ENCODE measurements around the gene SLC25A42. TPM values are rescaled to one million over a fixed set of nuclear protein-coding genes. Genes with fewer than 3 reads are reported as not detected.

The SLC25A42 gene
- total and polyA plus RNA-seq, 7 donors, result 4.6 to 40.2 (median 21.3) TPM

- Histone ChIP-seq H3K4me3 (no peak overlapping the region), H3K36me3 (ENCODE audit: insufficient read depth in 1 of 2, low read depth in 1 of 2) (peaks cover 0 to 7% of the 10 kb centered on the region in 2 donors), H3K4me1 (no peaks in the 10 kb centered on the region), H3K27ac (no peak overlapping the region), H3K27me3 (ENCODE audit: insufficient read depth in 3 of 3, low read length in 2 of 3) (no peaks in the 10 kb centered on the region), H3K9me3 (no peaks in the 10 kb centered on the region)
- WGBS, 3 donors, result 58 to 69% (median 62%) methylated on average over 2 of the region's 2 CpGs
- DNase-seq (no peak), ATAC-seq (no peak)
- no peak for TF ChIP-seq CTCF (IDR thresholded peaks at IDR 0.05)
- intact Hi-C loops (cut with DNase I), result no loop called here
Observed at GRCh38 chr19:19087676-19088075, 23.9 kb downstream of the SLC25A42 start.

DNA sequence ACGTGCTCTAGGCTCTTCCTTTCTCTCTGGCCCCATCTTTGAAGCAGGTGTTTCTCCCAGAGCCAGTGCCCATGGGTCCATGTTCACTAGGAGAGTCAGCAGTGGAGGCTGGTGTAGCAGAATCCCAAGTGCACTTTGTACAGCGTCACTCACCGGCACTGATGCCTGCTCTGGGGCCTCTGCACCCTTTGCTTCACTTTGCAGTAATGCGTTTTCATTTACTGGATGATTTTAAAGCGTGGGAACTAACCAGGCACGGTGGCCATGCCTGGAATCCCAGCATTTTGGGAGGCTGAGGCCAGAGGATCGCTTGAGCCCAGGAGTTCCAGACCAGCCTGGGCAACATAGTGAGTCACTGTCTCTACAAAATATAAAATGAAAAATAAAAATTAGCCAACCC lies 30.7 kb downstream of the SLC25A42 start:
- ATAC-seq (no peak), DNase-seq (no peak)
- no peak for TF ChIP-seq CTCF (IDR thresholded peaks at IDR 0.05)
- H3K36me3 ChIP-seq (ENCODE audit: insufficient read depth in 1 of 2, low read depth in 1 of 2), result peaks cover 0 to 20% of the 10 kb centered on the region in 2 donors
- H3K27ac ChIP-seq, result no peak overlapping the region
- 83 to 91% (median 86%) methylated on average over 7 of the region's 7 CpGs for WGBS, 3 donors
- intact Hi-C loops (cut with DNase I), result no loop called here
- H3K9me3 ChIP-seq, result no peaks in the 10 kb centered on the region
- H3K4me1 ChIP-seq, result peaks cover 5% of the 10 kb centered on the region
- H3K27me3 ChIP-seq (ENCODE audit: insufficient read depth in 3 of 3, low read length in 2 of 3), result no peaks in the 10 kb centered on the region
- no peak overlapping the region for H3K4me3 ChIP-seq

DNA sequence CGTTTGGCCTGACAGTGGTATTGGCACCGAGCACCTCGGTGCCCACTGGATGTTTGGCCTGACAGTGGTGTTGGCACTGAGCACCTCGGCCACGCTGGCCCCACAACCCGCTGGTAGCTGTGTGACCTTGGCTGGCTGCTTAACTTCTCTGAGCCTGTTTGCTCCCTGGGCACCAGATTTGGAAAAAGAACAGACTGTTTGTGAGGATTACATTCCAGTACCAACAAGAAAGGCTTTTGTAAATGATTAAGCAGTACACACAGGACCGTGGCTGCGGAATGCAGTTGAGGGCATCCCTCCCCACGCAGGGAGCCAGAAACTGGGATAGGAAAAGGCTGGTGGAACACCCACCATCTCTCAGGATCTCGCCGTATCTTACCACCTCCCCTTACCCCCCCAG lies 31.9 kb downstream of the SLC25A42 start:
- H3K9me3 ChIP-seq, result no peaks in the 10 kb centered on the region
- DNase-seq, result no peak
- ATAC-seq, result no peak
- no peaks in the 10 kb centered on the region for H3K27me3 ChIP-seq (ENCODE audit: insufficient read depth in 3 of 3, low read length in 2 of 3)
- no peak overlapping the region for H3K27ac ChIP-seq
- TF ChIP-seq CTCF (IDR thresholded peaks at IDR 0.05), result no peak
- 67 to 76% (median 69%) methylated on average over 11 of the region's 11 CpGs for WGBS, 3 donors
- peaks cover 0 to 31% of the 10 kb centered on the region in 2 donors for H3K36me3 ChIP-seq (ENCODE audit: insufficient read depth in 1 of 2, low read depth in 1 of 2)
- H3K4me3 ChIP-seq, result no peak overlapping the region
- H3K4me1 ChIP-seq, result peaks cover 5% of the 10 kb centered on the region
- intact Hi-C loops (cut with DNase I), result no loop called here

DNA sequence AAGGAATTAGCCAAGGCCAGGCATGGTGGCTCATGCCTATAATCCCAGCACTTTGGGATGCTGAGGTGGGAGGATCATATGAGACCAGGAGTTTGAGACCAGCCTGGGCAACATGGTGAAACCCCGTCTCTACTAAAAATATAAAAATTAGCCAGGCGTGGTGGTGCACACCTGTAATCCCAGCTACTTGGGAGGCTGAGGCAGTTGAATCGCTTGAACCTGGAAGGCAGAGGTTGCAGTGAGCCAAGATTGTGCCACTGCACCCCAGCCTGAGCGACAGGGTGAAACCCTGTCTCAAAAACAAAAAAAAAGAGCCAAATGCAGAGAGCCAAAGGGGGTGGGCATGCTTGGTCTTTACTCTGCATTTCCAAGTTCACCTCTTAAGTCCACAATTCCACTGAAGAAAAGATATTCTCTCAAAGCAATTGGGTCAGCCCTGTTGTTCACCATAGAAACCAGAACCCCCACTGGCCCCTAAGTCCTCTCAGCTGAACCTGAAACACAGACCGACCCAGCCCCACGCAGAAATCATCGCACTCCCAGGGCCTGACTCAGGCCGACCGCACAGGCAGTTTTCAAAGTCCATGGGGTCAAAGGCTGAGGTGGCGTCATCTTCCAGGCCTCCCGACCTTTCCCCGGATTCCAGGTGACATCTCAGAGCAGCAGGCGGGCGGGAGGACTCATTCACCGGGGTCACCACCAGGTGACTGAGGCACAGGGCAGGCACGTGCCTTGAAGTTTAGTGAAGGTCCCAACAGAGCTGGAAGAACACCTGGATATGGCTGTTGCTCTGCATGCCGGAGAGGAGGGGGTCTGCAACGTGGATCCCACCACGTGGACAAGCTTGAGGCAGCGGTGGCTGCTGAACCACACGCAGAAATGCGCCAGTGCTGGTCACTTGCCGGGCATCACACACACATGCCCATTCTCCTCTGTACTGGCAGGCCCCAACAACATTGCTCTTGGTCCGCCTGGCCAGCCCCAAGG lies 33.1 kb downstream of the SLC25A42 start:
- H3K9me3 ChIP-seq, result no peaks in the 10 kb centered on the region
- intact Hi-C loops (cut with DNase I), result no loop called here
- TF ChIP-seq CTCF (IDR thresholded peaks at IDR 0.05), result no peak
- ATAC-seq (no peak), DNase-seq (no peak)
- H3K36me3 ChIP-seq (ENCODE audit: insufficient read depth in 1 of 2, low read depth in 1 of 2), result peaks cover 0 to 43% of the 10 kb centered on the region in 2 donors
- 91 to 95% (median 91%) methylated on average over 24 of the region's 24 CpGs for WGBS, 3 donors
- no peaks in the 10 kb centered on the region for H3K27me3 ChIP-seq (ENCODE audit: insufficient read depth in 3 of 3, low read length in 2 of 3)
- H3K4me1 ChIP-seq, result peaks cover 5% of the 10 kb centered on the region
- H3K4me3 ChIP-seq, result no peak overlapping the region
- H3K27ac ChIP-seq, result no peak overlapping the region

Data from psoas muscle (tissue), 8 donors.